Stimulated activated CD4-positive, alpha-beta T cell treated with anti-CD3 and anti-CD28 coated beads, Interleukin-2, amount 100 ng/mL, for 24 hours (primary cell): ENCODE results near the gene CGREF1.
A peak's percentile ranks its signal among the peaks of the same experiment; 100 is the strongest.
"Not testable (repeated sequence)": the region's sequence is repeated elsewhere in the genome, so short reads cannot be mapped to it uniquely, and the experiment has no call there.

Source experiments
- DNase-seq, 2 donors: peaks; one replicate each; pipeline ENCODE4 v3.0.0-alpha.2; 2020

Gene CGREF1

GRCh38 chr2:27086724-27087593 is 32.0 kb downstream of the CGREF1 start, which contains the start of gene KHK:
Gene KHK, plus strand, starts transcription at chr2:27086772. Its CDS starts 488 bp downstream, at chr2:27087260.
- DNase-seq, result peak in 1 of 2 donors; percentile 37

GRCh38 chr2:27086090-27086723 is 32.7 kb downstream of the CGREF1 start:
- DNase-seq, result peak; percentile 98

GRCh38 chr2:27085673-27086089 is 33.2 kb downstream of the CGREF1 start:
- DNase-seq, result peak; percentile 45 to 54

- no peak for DNase-seq
These were observed 33.8 kb downstream of the CGREF1 start for GRCh38 chr2:27085062-27085672.

- DNase-seq, result no peak
These were observed 34.4 kb downstream of the CGREF1 start for GRCh38 chr2:27084297-27085061.

GRCh38 chr2:27083410-27084296 is 35.3 kb downstream of the CGREF1 start:
- no peak for DNase-seq

GRCh38 chr2:27082773-27083409 is 36.0 kb downstream of the CGREF1 start:
- no peak for DNase-seq

GRCh38 chr2:27081984-27082772 is 36.8 kb downstream of the CGREF1 start:
- no peak for DNase-seq

- no peak for DNase-seq
These were observed 38.4 kb downstream of the CGREF1 start for GRCh38 chr2:27080603-27080936.

GRCh38 chr2:27080140-27080469 is 38.8 kb downstream of the CGREF1 start:
- DNase-seq, result no peak

GRCh38 chr2:27079233-27080139 is 39.4 kb downstream of the CGREF1 start:
- no peak for DNase-seq

- no peak for DNase-seq
These were observed 40.4 kb downstream of the CGREF1 start, which contains the start of gene EMILIN1 for GRCh38 chr2:27078267-27079194. Gene EMILIN1, plus strand, starts transcription at chr2:27078615. Its CDS starts 451 bp downstream, at chr2:27079066.

GRCh38 chr2:27077231-27077630 is 41.7 kb downstream of the CGREF1 start:
- no peak for DNase-seq

GRCh38 chr2:27076323-27076722 is 42.6 kb downstream of the CGREF1 start:
- no peak for DNase-seq

- DNase-seq, result not testable (repeated sequence)
These were observed 43.4 kb downstream of the CGREF1 start for GRCh38 chr2:27075566-27075871.

GRCh38 chr2:27074738-27075565 is 44.0 kb downstream of the CGREF1 start:
- peak; percentile 37 to 48 for DNase-seq

- DNase-seq, result no peak
These were observed 45.1 kb downstream of the CGREF1 start for GRCh38 chr2:27073782-27074181.

GRCh38 chr2:27072920-27073319 is 46.0 kb downstream of the CGREF1 start:
- no peak for DNase-seq
